Stimulated activated CD4-positive, alpha-beta T cell treated with anti-CD3 and anti-CD28 coated beads, Interleukin-1b, Interleukin-23, amount 100 ng/mL, for 48 hours (primary cell): ENCODE measurements around the gene WTAP.
A peak's percentile ranks its signal among the peaks of the same experiment; 100 is the strongest.
"Not testable (repeated sequence)": the region's sequence is repeated elsewhere in the genome, so short reads cannot be mapped to it uniquely, and the experiment has no call there.

Experiments used
- DNase-seq: peaks from one replicate; pipeline ENCODE4 v3.0.0-alpha.2; 2020

The WTAP gene

DNA sequence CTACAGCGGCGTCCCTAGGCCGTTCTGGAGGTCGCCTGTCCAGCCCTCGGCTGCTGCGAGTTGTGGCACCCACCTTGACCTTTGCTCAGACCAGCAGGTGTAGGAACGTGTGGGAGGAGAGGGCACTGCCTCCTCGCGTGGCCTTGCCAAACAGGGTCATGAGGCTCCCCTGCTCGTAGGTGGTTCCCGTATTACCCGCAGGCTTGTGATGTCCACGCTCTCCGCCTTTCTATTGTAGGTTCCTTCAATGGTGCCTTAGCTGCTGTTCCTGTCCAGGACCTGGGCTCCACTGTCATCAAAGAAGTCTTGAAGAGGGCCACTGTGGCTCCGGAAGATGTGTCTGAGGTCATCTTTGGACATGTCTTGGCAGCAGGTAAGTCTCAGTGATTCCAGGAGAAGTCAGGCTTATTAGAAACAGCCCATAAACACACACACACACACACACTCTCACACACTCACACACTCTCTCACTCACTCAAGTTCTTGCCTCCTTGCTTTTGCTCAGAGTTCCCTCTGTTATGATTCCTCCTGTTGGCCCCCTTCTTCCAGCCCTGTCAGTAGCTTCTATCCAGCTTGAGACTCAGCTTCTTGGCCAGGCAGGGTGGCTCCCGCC lies 35.5 kb downstream of the WTAP start:
- peak; percentile 12 for DNase-seq

DNA sequence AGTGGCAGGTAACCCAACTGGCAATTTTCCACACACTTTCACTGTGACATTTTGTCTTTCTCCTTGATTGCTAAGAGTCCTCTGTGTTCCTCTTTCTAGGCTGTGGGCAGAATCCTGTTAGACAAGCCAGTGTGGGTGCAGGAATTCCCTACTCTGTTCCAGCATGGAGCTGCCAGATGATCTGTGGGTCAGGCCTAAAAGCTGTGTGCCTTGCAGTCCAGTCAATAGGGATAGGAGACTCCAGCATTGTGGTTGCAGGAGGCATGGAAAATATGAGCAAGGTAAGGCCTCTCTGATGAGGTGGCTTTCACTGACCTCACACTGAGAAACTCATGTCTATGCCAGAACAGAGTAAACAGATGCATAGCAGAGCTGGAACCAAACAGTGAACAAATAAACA lies 39.6 kb downstream of the WTAP start:
- DNase-seq: no peak

DNA sequence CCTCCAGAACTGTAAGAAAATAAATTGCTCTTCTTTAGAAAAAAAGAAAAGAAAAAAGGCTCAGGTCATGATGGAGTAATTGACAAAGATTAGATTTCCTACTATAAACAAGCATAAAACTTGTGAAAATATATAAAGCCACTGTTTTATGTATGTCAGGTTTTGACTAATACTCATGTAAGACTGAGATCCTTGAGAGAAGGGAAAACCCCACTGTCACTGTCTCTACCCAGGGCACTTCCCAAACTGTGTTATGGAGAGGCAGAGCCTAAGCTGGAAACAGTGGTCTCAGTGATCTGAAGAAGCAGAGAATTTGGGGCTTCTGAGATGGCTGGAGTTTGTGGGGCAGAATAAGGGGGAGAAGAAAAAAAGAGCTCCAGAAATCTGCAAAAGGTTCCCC lies 42.2 kb downstream of the WTAP start:
- DNase-seq: no peak

DNA sequence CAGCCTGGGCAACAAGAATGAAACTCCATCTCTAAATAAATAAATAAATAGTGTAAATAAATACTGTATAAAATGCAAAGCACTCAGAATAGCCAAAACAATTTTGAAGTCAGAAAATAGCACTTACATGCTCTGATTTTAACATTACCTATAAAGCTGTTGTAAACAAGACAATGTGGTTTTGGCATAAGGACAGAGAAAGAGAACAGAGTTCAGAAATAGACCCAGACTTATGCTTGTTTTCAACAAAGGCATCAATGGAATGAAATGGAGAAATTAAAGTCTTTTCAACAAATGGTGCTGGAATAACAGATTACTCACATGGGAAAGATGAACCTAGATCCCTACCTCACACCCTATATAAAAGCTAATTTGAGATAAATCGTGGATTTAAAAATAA lies 44.9 kb downstream of the WTAP start:
- DNase-seq: no peak

DNA sequence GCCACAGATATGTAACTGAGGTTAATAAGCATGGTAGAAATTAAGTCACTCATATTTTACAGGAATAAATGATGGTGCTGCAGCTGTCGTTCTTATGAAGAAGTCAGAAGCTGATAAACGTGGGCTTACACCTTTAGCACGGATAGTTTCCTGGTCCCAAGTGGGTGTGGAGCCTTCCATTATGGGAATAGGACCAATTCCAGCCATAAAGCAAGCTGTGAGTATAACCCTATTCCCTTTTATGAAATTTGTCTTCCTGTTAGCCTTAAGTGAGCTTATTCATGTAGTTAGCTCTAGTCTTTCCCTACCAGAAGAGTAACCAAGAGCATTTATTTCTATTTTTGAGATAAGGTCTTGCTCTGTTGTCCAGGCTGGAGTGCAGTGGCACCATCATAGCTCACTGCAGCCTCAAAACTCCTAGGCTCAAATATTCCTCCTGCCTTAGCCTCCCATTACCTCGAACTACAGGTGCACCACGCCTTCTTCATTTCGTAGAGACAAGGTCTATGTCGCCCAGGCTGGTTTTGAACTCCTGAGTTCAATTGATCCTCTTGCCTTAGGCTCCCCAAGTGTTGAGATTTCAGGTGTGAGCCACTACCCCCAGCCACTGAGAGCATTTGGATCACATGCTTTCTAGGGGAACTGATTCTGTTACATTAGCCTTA lies 50.1 kb downstream of the WTAP start:
- no peak for DNase-seq

DNA sequence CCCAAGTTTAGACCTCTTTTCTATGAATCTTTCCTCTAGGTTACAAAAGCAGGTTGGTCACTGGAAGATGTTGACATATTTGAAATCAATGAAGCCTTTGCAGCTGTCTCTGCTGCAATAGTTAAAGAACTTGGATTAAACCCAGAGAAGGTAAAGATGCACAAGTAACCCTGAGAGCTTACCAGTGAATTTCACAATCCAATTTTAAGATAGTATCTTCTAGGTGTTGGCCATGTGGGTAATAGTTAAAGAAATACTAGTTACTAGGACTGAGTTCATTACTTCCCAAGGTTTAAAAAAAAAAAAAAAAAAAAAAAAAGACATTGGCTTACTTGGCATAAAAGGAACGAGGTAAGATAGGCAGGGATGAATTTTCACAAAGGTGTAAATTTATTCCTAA lies 50.8 kb downstream of the WTAP start:
- no peak for DNase-seq

DNA sequence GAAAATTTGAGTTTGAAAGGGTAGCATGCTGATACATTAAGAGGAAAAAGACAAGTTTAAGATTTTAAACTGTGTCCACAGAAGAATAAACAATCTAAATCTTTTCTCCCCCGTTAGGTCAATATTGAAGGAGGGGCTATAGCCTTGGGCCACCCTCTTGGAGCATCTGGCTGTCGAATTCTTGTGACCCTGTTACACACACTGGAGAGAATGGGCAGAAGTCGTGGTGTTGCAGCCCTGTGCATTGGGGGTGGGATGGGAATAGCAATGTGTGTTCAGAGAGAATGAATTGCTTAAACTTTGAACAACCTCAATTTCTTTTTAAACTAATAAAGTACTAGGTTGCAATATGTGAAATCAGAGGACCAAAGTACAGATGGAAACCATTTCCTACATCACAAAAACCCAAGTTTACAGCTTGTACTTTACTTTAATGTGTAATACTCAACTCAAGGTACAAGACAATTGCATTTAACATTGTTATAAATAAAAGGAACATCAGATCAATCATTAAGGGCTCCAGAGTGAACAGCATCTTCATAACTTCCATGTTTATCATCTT lies 51.3 kb downstream of the WTAP start:
- DNase-seq: no peak

DNA sequence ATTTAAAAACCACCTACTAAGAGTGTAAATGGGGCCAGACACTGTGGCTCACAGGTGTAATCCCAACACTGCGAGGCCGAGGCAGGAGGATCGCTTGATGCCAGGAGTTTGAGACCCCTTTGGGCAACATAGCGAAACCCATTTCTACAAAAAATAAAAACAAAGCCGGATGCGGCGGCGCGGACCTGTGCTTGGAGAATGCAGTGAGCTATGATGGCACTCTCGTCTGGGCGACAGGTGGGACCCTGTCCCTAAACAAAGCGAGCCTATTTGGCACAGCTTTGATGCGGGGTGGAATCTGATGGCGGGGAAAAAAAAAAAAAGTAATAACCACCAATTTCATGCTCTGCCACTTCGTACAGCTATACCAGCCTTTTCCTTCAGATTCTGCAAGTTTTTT lies 61.0 kb downstream of the WTAP start:
- DNase-seq: no peak

DNA sequence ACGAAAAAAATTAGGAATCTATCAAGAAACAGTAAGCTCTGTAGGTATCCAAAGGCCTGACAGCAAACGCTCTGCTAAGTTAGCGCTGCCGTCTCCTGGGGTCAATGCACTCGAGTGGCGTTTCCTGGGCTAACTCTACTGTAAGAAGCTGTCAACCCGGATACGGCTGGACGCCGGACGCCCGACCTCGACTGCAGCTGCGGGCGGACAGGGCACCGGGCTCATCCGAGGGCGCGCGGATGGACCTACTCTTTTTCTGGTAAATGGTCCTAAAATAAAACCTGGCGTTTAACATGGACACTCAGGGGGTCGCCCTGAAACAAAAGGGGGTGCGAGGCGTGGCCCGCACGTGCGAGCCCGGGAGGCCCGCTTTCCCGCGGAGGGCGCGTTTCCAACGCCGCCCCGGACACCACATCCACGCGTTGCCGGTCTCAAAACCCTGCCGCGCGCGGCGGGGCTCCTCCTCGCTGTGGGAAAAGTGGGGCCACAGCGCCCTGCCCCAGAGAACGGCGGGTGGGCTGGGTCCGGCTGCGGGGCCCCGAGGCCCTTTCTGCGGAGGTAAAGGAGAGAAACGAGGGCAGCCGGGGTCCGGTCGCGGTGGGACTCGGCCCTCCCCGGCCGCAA lies 61.6 kb downstream of the WTAP start:
- peak; percentile 18 for DNase-seq

DNA sequence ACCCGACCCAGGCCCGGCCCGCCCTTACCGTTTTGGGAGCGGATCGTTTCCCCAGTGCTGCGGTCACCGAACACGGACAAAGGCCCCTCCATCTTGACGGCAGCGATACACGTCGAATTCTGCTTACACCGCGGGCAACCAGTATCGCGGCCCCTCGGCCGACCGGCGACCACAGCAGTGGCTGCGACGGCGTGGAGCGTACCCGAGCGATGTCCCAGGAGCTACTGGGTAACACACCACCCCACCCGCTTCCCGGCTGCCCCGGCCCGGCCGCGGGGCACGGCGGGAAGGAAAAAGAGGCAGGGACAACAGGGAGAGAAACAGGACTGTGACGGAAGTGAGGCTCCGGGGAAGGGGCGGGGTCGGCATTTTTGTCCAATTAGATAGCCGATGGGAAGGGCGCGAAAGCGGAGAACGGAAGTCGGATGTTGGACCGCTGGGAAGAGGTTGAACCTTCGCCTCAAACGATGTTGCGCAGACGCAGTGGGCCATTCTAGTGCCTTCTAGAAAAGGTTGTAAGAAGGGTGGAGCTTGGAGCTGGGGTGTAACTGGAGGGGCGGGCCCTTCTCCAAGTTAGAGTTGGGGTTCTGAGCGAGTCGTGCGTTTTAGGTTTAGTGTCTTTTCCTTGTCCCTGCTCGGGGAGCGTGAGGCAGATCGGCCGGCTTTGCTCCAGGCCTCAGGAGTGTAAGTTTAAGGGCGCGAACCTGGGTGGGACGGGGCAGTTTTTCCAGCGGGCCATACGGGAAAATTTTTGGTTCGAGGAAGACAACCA lies 62.3 kb downstream of the WTAP start, which contains the start of gene TCP1:
TCP1 (minus strand) TSS at position 226 of the 772 bp plus-strand sequence; CDS start at position 92, 134 bp downstream.
- DNase-seq: peak; percentile 100

DNA sequence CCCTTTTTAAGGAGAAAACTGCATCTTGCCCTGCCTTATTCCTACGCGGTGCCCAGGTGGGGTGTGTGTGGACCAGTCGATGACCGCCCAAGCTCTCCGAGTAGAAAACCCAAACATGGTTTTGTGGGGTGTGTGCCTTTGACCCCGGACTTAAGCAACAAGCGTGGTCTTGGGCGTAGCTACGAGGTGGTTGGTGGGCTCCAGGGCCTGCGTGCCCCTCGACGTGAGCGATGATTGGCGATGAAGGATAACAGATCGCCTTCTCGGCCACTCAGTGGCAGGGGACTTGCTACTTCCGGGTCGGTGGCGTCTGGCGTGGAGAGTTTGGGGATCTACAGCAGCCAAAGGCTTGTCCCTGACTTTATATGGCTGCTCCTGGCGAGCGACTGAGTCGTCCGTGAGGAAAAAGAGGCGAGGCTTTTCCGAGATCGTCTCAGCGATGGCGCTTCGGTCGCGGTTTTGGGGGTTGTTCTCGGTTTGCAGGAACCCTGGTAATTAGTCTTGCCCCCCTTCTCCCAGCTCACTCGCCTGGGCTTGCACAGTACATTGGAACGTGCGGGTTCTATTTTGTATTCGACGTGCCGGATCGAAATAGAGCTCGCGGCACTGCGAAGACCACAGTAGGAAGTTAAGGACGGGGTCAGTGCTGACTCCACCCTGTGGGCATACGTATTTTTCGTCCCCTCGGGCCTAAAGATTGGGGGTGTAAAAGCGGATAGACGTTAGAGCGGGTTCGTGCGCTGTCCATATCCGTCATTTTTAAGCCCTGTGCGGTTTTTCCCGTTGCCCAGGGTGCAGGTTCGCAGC lies 63.0 kb downstream of the WTAP start, which contains the start of gene MRPL18:
MRPL18 (plus strand) TSS at position 319 of the 807 bp plus-strand sequence; CDS start at position 440, 121 bp downstream.
- peak; percentile 93 for DNase-seq

DNA sequence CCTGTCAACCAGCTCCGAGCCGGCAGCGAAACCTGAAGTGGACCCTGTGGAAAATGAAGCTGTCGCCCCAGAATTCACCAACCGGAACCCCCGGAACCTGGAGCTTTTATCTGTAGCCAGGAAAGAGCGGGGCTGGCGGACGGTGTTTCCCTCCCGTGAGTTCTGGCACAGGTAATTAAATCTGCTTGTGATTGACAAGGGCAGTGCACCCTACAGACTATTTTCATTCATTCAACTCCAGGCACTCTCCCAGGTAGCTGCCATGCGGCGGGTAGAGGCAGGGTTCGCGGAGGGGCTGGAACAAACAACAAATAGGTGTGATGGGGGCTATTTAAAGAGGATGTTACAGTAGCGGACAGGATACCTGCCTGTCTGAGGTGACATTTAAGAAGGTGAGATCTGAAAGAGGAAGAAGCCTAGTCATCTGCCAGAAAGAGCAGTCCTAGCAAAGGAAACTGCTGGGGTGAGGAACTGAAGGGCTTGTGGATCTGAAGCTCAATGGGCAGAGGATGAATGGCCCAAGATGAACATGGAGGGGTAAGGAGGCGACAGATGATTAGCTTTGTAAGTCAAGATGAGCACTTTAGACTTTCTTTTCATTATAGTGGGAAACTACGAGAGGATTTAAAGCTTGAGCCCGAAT lies 63.8 kb downstream of the WTAP start:
- peak; percentile 4 for DNase-seq

DNA sequence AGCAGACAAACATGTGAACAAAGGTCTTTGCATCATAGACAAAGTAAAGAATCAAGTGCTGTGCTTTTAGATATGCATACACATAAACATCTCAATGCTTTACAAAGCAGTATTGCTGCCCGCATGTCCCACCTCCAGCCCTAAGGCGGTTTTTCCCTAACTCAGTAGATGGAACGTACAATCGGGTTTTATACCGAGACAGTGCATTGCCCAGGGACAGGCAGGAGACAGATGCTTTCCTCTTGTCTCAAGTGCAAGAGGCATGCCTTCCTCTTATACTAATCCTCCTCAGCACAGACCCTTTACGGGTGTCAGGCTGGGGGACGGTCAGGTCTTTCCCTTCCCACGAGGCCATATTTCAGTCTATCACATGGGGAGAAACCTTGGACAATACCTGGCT lies 67.7 kb downstream of the WTAP start:
- not testable (repeated sequence) for DNase-seq

DNA sequence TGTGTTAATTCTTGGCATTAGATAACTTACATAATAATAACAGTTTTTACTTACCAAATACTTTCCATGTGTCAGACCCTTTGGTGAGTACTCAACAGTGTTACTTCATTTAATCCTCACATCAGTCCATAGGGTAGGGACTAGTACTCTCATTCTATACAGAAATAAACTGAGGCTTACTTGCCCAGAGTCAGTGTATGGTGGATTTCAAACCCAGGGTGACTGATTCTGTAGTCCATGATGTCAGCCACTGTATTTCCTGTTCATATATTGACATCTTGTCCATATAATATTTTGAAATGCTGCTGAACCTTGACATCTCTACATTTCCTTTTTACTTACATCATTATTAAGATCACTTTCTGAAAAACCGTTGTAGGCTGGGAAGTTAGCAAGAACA lies 70.2 kb downstream of the WTAP start:
- DNase-seq: no peak

DNA sequence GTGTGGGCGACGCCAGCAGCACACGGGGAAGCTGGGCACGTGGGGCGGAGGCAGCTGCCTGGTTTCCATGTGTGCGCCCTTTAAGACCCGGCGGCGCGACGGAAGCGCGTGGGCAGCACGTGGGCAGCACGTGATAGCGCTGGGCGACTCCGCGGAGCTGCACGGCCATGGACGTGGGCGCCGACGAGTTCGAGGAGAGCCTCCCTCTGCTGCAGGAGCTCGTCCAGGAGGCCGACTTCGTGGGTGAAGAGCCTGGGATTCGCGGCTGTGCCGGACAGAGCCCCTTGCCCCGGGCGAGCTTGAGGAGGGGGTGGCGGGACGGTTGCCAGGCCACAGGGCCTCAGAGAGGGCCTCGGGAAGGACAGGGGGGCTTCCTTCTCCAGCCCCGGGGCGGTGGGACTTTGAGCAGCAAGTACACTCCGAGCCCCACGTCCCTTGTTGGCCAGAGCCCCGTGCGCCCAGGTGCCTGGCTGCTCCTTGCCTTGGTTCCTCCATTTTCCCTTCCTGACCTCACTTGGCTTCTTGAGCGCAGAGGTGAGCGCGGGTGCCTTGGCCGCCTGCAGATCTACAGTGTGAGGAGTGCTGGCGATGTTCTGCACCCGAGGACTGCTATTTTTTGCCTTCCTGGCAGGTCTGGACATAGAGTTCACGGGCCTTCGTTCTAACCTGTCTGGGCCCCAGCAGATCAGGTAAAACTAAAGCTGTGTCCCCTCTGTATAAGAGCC lies 73.0 kb downstream of the WTAP start, which contains the start of gene PNLDC1:
PNLDC1 (plus strand) TSS at position 136 of the 725 bp plus-strand sequence; CDS start at position 168, 32 bp downstream.
- no peak for DNase-seq

DNA sequence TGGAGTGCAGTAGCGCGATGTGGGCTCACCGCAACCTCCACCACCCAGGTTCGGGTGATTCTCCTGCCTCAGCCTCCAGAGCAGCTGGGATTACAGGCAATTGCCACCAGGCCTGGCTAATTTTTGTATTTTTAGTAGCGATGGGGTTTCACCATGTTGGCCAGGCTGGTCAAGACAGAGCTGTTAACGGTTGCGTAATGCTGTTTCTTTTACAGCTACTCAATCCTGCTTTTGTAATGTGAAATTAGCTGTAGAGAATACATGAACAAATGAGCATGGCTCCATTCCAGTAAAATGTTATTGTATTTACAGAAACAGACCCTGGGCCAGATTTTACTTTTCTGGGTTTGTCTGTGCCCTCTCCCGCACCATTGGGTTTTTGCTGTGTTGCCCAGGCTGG lies 74.6 kb downstream of the WTAP start:
- no peak for DNase-seq

DNA sequence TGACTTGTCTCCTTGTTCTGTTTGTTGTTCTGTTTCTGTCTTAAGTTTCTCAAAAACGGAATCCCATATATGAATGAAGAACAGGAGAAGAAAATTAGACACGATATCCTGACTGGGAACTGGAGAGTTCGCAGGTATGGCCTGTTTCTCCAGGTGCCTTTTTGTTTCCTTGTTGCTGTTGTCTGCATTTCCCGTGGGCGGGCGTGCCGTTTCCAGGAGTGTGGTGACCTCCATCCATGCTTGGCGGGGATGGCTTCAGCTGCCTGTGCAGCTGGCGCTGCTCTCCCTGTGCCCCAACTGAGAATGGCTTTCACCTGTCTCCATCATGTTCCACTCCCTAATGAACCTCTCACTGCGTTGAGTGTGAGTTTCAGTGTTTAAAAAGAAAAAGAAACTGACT lies 77.2 kb downstream of the WTAP start:
- no peak for DNase-seq

DNA sequence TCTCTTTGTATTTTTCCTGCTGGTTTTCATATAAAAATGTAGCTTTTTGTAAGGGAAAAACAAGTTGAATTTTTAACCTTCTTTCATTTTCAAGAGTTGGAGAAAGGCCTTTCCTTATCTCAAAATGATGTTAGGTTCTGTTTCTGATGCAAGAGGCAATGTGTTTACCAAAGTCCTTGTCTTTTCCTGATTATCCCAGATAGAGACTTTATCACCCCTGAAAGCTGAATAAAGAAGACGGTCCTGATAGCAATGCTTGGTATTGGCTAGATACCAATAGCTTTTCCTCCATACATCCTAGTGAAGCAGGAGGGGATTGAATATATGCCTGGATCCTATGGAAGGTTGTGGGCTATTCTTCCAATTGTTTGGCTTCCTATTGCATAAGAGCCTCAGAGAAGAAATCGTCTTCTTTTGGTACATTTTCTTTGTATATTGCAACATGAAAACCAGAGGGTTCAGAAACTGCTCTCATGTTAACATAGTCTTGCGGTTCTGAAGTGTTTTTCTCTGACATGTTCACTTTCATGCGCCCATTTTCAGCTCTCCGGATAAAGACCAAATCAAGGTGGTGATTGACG lies 78.2 kb downstream of the WTAP start:
- DNase-seq: no peak
